Fibroblast of lung (primary cell): Measurements from ENCODE around the gene BPGM. TPM values are rescaled to one million over a fixed set of nuclear protein-coding genes. Genes with fewer than 3 reads are reported as not detected.

Experiments
- DNase-seq, 2 donors: peaks; one replicate each; pipeline versions ENCODE4 v3.0.0 to v3.0.0-alpha.2; 2010; ENCODE audit warnings: low read depth in 2 of 2
- H2AFZ ChIP-seq: 2 replicates; pipeline ENCODE4 v1.5.1; 2012; ENCODE audit warnings: low read length, control low read depth, inconsistent platforms
- H3K27ac ChIP-seq: 2 replicates; pipeline ENCODE4 v1.5.1; 2011; ENCODE audit warnings: low read length, control low read depth; ENCODE audit not compliant: insufficient read depth
- H3K27me3 ChIP-seq: 2 replicates; pipeline ENCODE4 v1.5.1; 2011; ENCODE audit warnings: mild to moderate bottlenecking, low read length; ENCODE audit not compliant: control insufficient read depth, insufficient read depth
- H3K36me3 ChIP-seq: 2 replicates; pipeline ENCODE4 v1.5.1; 2011; ENCODE audit warnings: low read length; ENCODE audit not compliant: control insufficient read depth, insufficient read depth
- H3K4me1 ChIP-seq: 2 replicates; pipeline ENCODE4 v1.5.1; 2011; ENCODE audit warnings: low read length; ENCODE audit not compliant: control insufficient read depth, insufficient read depth; ENCODE audit errors: extremely low read depth
- H3K4me2 ChIP-seq: 2 replicates; pipeline ENCODE4 v1.5.1; 2011; ENCODE audit warnings: low read length, control low read depth; ENCODE audit not compliant: insufficient read depth; ENCODE audit errors: extremely low read depth
- H3K4me3 ChIP-seq, 4 experiments: fragments of 200-600 bp in 1 of 4; sonication (generic) in 1 of 4; replicated peaks in 1 of 4; 2 replicates each; pipeline ENCODE4 v1.5.1; 2011 to 2016; ENCODE audit warnings: low read length in 4 of 4, low read depth in 3 of 4, mild to moderate bottlenecking in 3 of 4, control low read depth in 2 of 4, inconsistent platforms in 1 of 4, mixed read lengths in 1 of 4; ENCODE audit not compliant: insufficient read depth in 1 of 4; ENCODE audit errors: control extremely low read depth in 1 of 4
- H3K79me2 ChIP-seq: 2 replicates; pipeline ENCODE4 v1.5.1; 2012; ENCODE audit warnings: mild to moderate bottlenecking, low read length, inconsistent platforms; ENCODE audit not compliant: control insufficient read depth, insufficient read depth
- H3K9ac ChIP-seq: 2 replicates; pipeline ENCODE4 v1.5.1; 2011; ENCODE audit warnings: mild to moderate bottlenecking, low read length, control low read depth; ENCODE audit not compliant: insufficient read depth
- H3K9me3 ChIP-seq: 2 replicates; pipeline ENCODE4 v1.5.1; 2012; ENCODE audit warnings: low read depth, low read length; ENCODE audit not compliant: control insufficient read depth, insufficient read depth
- H4K20me1 ChIP-seq: 2 replicates; pipeline ENCODE4 v1.5.1; 2011; ENCODE audit warnings: low read length; ENCODE audit not compliant: control insufficient read depth, insufficient read depth; ENCODE audit errors: extremely low read depth
- CTCF ChIP-seq, 2 donors: IDR thresholded peaks in 1 of 2; conservative IDR thresholded peaks in 1 of 2; 1 replicate in 1 of 2; 2 replicates in 1 of 2; pipeline ENCODE4 v1.5.1; 2011 to 2012; ENCODE audit warnings: low read length in 2 of 2, control low read depth in 1 of 2, inconsistent platforms in 1 of 2, low read depth in 1 of 2, mild to moderate bottlenecking in 1 of 2
- EZH2 ChIP-seq: IDR thresholded peaks from 2 replicates; pipeline ENCODE4 v1.5.1; 2012; ENCODE audit warnings: low read length, control low read depth, mild to moderate bottlenecking; ENCODE audit errors: missing control alignments
- polyA plus RNA-seq, 2 donors: library from polyadenylated mRNA; depleted of rRNA in 1 of 2; stranded (reverse) in 1 of 2; unstranded in 1 of 2; fragments of >200 nt; gene quantifications; 2 replicates each; pipeline ENCODE4 v1.2.1, GENCODE V29; 2011 to 2012; ENCODE audit warnings: missing spikeins in 1 of 2
- total RNA-seq: library from RNA; depleted of rRNA; stranded (reverse); fragments of >200 nt; gene quantifications from 2 replicates; pipeline ENCODE4 v1.2.1, GENCODE V29; 2014

Gene BPGM
- total and polyA plus RNA-seq, 2 donors (not counting 1 experiment from before 2014, with no cell fraction given) = 25.8 to 29.7 TPM

DNA sequence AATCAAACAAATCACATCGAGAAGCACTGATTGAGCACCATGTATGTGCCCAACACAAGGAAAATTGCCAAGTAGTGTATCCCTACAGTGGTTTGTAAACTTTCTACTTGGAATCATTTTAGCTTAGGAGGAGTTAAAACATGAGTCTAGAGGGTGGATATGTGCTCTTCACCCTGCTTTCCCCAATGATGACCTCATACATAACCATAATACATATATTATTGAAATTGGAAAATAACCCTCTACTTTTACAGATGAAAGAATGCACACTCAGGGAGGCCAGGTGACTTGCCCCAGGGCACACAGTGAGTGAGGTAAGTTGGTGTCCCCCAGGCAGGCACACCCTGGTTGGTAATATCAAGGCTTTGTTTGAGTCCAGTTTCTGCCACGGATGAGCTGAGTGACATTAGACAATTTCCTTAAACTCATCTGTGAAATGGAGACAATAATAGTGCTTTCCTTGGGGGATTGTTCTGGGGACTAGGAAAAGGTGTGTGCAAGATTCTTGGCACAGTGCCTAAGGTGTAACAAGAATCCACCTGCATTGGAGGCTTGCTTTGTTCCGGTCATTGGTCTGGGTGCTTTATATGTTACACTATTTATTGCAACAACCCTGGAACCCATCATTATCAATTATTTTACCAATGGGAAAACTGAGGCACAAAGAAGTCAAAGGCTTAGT lies 50.7 kb downstream of the BPGM start:
- Histone ChIP-seq H3K27ac (no peak overlapping the region), H3K4me2 (no peak overlapping the region), H3K4me3 (no peak overlapping the region), H3K9ac (no peak overlapping the region), H3K79me2 (no peaks in the 10 kb centered on the region), H3K4me1 (peaks cover 16% of the 10 kb centered on the region), H2AFZ (no peak overlapping the region), H3K9me3 (no peaks in the 10 kb centered on the region), H4K20me1 (no peaks in the 10 kb centered on the region), H3K27me3 (no peaks in the 10 kb centered on the region), H3K36me3 (no peaks in the 10 kb centered on the region)
- no peak for DNase-seq
- TF ChIP-seq EZH2 = no peak
- TF ChIP-seq CTCF (conservative IDR thresholded peaks at IDR 0.05 in 1 of 2, IDR thresholded peaks at IDR 0.05 in 1 of 2; ENCODE audit: low read depth in 1 of 2, low read length in 2 of 2) = no peak

DNA sequence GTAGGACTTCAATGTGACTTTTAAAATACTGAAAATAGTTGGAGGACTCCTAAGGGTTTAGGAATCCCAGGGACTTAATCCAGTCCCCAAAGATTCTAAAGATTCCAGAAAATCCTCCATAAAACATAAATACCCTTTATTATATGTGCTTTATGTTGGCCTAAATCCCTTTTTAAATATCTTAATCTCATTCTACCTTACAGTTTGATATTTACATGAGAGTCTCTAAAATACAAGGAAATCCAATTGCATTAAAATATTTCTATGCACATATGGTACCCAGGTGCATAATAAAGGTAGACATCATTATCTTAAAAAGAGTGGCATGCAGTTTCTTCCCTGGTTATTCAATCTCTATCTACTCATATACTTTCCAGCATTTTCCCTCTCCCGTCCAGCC lies 51.8 kb downstream of the BPGM start:
- Histone ChIP-seq H3K9me3 (no peaks in the 10 kb centered on the region), H3K36me3 (no peaks in the 10 kb centered on the region), H3K27ac (no peak overlapping the region), H3K4me2 (no peak overlapping the region), H3K9ac (no peak overlapping the region), H4K20me1 (no peaks in the 10 kb centered on the region), H3K4me1 (peaks cover 21% of the 10 kb centered on the region), H3K4me3 (no peak overlapping the region), H3K79me2 (no peaks in the 10 kb centered on the region), H2AFZ (no peak overlapping the region), H3K27me3 (no peaks in the 10 kb centered on the region)
- no peak for DNase-seq
- TF ChIP-seq CTCF (conservative IDR thresholded peaks at IDR 0.05 in 1 of 2, IDR thresholded peaks at IDR 0.05 in 1 of 2; ENCODE audit: low read depth in 1 of 2, low read length in 2 of 2) (no peak), EZH2 (no peak)

DNA sequence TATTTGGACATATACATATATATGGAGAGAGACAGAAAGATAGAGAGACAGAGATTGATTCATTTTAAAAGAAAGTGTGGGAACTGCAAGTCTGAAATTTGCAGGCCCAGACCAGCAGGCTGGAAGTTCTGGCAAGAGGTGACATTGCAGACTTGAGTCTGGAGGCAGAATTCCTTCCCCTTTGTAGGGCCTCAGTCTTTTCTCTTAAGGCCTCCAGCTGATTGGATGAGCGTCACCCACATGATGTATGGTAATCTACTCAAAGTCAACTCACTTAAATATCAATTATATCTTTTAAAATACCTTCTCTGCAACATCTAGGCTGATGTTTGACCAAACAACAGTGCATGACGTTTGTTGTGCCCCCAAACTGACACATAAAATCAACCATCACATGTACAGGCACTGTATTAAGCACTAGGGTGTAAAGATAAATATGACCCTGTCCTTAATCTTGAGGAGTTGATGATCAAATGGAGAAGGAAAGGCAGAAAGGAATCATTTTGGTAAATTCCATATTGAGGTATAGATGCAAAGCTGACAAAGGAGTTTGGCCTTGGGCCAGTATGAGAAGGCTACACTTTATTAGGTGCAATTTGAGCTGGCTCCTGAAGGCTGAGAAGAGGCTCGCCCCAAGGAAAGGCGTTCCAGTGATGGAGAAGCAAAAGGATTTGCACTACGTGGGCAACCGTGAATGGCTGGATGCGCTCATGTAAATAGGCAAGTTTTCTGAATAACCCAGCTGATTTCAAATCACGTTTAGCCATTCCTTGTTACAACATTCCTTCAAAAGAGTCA lies 52.6 kb downstream of the BPGM start:
- no peak overlapping the region for H3K27ac ChIP-seq
- no peaks in the 10 kb centered on the region for H3K36me3 ChIP-seq
- no peak overlapping the region for H2AFZ ChIP-seq
- H4K20me1 ChIP-seq = no peaks in the 10 kb centered on the region
- no peak for DNase-seq
- TF ChIP-seq CTCF (conservative IDR thresholded peaks at IDR 0.05 in 1 of 2, IDR thresholded peaks at IDR 0.05 in 1 of 2; ENCODE audit: low read depth in 1 of 2, low read length in 2 of 2) = no peak
- no peak for TF ChIP-seq EZH2
- no peak overlapping the region for H3K4me3 ChIP-seq
- H3K9ac ChIP-seq = no peak overlapping the region
- peaks cover 23% of the 10 kb centered on the region for H3K4me1 ChIP-seq
- no peaks in the 10 kb centered on the region for H3K79me2 ChIP-seq
- no peak overlapping the region for H3K4me2 ChIP-seq
- no peaks in the 10 kb centered on the region for H3K27me3 ChIP-seq
- no peaks in the 10 kb centered on the region for H3K9me3 ChIP-seq
